GM21576 (cell line): ENCODE measurements around the gene PSMB7.

Source experiments
- ATAC-seq: cut with Tn5 transposase; IDR thresholded peaks from one replicate; pipeline ENCODE4 v1.9.1; 2021; ENCODE audit warnings: mild to moderate bottlenecking, moderate library complexity; ENCODE audit not compliant: unreplicated experiment

PSMB7 gene

DNA sequence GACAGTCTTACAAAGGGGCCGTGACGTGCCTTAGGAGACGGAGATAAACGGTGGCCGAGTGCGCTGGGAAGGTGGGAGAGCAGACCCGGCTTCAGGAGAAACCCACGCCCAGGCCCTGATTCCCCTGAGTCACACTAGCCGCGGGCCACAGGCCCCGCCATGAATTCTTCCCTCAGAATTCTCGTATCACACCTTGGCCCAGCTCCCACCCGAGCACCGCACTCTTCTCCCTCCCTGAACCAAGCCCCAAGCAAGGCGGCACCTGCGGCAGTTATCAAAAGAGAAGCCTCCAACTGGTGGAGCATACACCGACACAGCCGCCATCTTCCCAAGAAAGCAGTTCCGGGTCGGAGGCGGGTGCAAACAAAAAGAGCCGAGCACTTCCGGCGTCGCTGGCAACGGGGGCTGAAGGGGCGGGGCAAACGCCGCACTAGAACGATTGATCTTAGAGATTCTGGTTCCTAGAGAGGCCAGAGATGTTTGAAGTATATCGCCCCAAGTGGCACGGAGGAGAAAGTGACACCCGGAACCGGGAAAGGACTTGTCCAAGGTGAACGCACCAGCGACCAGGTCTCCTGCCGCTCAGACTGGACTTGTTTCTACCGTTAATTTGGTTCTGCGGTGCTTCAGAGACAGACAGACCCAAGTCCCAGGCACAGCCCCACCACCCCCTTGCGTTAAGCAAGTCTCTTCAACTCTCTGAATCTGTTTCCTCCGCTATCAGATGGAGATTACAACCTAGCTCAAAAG lies at the start of gene PSMB7:
Gene PSMB7 (minus strand): TSS at position 341 of the 750 bp plus-strand sequence. CDS start 17 bp downstream, at position 324.
- ATAC-seq, result peak; percentile 86

DNA sequence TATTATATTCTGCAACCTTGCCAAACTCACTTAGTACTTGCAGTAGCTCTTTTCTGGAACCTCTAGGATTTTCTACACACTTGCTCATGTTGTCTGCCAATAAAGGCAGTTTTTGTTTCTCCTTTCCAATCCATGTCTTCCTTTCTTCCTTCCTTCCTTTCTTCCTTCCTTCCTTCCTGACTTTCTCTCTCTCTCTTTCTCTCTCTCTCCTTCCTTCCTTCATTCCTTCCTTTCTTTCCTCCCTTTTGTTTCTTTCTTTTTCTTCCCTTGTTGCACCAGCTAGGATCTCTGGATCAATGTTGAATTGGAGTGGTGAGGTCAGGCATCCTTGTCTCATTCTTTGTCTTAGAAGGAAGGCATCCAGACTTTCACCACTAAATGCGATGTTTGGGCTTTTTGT lies 47.5 kb upstream of the PSMB7 start:
- no peak for ATAC-seq

DNA sequence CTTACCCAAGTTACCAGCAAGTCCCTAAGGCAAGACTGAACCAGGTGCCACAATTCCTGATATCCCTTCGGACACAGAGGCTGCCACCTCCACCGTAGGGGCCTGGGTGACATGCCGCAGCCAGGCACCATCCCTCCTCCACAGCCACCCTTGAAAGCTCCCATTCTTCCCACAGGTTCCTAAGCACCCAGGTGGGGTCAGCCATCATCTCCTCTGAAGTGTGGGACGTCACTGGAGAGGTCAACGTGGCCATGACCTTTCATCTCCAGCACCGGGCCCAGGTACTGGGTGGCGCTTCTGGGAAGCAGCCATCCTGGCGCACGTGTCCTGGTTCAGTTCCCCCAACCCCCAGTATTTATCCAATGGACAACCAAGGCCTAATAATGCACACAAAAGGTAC lies 43.2 kb upstream of the PSMB7 start:
- ATAC-seq, result no peak

DNA sequence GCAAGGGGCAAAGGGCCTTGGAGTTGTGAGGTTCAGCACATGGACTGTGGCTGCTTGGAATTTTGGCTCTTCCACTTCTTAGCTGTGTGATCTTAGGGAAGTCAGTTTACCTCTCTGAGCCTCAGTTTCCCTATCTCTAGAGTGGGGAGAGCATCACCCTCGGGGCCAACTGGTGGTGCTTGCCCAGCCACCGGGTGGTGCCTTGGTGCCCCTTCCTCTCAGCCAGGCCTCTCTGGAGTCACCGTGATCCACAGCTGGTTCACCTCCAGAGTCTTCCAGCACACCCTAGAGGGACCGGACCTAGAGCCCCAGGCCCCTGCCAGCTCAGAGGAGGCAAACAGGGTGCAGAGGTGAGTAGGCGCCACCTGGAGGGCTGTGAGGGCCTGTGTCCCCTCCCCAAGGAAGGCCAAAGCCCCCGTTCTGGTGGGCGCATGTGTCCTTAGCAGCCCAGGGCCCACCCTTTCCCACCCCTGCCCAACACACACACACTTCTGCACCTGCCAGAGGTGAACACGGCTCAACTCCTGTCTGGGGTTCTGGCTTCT lies 42.7 kb upstream of the PSMB7 start:
- ATAC-seq, result no peak

DNA sequence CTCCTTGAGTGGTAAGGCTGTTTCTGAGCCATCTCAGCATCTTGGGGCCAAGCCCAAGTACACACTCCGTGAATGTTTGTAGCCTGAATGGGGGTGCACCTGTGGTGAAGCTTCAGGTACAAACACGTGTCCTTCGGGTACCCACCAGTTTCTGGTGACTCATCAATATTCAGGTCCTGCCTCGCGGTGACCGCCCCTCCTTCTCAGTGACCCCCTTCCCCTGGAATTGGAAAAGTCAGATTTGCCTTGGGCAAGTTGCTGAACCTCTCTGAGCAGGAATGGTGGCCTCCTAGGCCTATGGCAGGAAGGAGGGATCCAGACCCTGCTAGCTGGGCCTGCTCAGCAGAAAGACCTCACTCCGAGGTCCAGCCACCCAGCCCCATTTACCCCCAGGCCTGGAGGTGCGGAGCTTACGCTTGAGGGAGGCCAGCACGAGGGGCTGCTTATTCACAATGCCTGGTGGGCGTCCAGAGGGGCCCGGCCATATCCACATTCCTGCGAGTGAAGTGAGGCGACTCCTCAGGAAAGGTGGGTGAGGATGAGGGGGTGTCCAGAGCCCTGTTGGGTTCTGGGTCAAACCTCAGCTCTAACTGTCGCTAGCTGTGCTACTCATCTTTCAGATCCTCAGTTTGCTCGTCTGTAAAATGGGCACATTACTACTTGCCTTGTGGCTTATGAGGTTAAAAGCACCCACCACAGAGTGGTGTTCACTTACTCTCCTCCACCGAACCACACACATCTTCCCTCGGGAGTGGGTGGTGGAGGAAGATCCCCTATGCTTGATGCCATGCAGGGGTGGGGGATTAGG lies 42.0 kb upstream of the PSMB7 start:
- no peak for ATAC-seq

DNA sequence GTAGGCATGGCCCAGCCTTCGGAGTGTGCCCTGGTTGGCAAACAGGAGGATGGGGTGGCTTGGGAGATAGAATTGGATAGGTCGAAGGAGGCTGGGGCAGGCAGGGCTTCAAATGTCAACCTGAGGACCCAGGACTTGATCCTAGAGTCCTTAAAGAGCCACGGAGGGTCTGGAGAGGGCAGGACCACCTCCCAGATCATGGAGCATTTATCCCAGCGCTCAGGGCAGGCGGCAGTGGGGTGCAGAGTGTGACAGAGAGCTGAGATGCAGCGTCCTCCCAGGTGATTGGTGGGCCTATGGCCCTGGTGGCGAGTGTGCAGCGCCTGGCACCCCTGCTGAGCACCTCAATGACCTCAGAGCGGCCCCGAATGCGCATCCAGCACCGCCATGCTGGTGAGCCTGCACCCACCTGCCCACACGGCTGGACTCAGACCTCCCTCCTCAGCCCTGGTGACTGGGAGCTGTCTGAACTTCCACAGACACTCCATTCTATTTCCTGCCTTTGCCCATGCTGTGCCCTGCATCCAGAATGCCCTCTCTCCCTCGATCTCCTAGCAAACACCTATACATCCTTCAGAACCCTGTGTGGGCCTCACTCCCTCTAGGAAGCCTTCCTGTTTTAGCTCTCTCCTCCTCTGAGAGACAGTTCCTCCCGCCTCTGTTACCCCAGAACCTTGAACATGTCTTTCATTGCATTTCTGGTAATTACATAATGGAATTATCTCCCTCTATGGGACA lies 41.3 kb upstream of the PSMB7 start:
- no peak for ATAC-seq

DNA sequence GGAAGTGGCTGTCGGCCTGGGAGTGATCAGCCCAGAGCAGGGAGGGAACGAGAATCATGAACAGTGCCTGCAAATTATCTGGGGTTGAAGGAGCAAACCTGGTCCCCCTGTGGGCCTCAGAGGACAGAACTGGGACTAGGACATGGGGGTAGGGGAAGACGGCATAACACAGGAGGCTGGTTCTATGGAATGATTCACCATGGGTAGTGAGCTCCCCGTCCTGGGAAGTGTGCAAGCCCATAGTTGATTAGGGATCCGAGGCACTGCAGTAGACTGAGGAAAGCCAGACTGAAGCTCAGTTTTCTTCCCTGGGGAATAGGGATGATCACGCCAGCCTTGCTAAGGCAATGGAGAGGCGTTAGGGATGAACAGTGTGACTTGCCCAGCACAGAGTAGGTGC lies 40.6 kb upstream of the PSMB7 start:
- no peak for ATAC-seq

DNA sequence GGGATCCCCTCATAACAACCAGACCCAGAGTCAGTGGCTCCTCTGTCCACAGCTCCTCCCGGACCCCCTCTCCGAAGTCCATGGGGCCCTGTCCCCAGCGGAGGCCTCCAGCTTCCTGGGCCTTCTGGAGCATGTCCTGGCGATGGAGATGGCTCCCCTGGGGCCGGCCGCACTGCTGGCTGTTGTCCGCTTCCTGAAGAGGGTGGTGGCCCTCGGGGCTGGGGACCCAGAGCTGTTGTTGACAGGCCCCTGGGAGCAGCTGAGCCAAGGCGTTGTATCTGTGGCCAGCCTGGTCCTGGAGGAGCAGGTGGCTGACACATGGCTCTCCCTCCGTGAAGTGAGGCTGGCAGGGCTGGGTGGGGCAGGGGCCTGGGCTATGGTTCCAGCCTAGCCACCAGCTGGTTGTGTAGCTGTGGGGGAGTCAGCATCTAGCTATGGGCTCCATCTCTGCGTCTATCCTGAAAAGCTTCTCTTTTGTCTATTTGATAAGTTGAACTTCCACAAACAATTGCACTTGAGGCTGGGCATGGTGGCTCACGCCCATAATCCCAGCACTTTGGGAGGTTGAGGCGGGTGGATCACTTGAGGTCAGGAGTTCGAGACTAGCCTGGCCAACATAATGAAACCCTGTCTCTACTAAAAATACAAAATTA lies 39.7 kb upstream of the PSMB7 start:
- ATAC-seq, result no peak

DNA sequence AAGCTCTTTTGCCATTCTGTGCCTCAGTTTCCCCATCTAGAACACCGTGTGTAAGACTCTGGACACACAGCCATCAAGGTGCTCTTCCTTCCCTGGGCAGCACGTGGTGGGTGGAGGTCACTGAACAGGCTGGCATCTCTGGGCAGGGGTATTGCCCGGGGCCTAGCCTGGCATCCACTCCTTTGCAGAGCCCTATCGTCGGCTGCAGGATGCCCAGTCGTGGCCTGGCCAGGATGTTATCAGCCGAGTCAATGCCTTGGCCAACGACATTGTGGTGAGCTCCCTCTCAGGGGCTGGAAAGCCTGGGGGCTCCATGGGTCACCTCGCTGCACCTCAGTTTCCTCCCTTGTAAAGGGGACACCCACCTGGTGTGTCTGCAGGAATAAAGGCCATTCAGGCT lies 39.1 kb upstream of the PSMB7 start:
- ATAC-seq, result no peak

DNA sequence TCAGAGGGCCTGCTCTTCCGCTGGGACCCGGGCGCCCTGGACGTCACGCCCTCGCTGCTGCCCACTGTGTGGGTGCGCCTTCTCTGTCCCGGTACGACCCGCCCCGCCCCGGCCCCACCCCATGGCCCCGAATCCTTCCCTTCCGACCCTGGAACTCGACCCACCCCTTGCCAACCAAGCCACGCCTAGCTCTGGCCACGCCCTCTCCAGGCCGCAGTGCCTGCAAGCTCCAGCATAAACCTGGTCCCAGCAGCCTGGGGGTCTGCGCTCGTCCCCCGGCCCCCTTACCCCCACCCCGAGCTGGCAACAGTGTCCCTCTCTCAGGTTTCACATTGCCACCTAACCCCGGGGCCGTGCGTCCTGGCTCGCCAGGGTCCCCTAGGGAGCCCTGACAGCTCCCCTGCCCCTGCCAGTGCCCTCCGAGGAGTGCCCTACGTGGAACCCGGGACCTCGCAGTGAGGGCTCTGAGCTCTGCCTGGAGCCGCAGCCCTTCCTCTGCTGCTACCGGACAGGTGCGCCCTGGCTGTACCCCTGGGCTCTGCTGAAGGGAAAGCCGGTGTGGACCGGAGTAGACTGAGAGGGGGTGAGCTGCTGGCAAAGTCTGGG lies 38.4 kb upstream of the PSMB7 start:
- no peak for ATAC-seq

DNA sequence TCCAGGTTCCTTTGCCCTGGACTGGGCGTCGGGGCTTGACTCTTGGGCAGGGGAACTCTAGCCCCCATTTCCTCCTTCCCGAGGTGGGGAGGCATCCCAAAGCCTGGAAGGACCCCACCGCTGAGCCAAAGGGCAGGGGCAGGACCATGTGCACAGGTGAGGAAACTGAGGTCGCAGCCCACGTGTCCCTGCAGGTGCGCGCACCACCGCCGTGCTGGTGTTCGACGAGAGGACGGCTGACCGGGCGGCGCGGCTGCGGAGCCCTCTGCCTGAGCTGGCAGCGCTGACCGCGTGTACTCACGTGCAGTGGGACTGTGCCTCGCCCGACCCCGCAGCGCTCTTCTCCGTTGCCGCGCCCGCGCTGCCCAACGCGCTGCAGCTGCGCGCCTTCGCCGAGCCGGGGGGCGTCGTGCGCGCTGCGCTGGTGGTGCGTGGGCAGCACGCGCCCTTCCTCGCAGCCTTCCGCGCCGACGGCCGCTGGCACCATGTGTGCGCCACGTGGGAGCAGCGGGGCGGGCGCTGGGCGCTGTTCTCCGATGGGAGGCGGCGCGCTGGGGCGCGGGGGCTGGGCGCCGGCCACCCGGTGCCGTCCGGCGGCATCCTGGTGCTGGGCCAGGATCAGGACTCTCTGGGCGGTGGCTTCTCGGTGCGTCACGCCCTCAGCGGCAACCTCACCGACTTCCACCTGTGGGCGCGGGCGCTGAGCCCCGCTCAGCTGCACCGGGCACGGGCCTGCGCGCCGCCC lies 37.8 kb upstream of the PSMB7 start:
- no peak for ATAC-seq

DNA sequence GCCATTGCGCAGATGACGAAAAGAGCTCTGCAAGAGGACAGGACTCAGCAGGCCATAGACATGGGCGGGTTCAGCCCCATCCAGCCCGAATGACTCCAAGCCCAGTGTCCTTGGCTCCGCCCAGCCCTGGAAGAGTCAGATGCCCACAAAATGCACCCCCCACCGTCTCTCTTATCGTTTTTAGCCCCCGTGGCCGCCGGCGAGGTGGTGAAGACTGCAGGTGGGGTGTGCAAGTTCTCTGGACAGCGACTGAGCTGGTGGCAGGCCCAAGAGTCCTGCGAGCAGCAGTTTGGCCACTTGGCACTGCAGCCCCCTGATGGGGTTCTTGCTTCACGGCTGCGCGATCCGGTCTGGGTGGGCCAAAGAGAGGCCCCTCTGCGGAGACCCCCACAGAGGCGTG lies 37.1 kb upstream of the PSMB7 start:
- no peak for ATAC-seq

DNA sequence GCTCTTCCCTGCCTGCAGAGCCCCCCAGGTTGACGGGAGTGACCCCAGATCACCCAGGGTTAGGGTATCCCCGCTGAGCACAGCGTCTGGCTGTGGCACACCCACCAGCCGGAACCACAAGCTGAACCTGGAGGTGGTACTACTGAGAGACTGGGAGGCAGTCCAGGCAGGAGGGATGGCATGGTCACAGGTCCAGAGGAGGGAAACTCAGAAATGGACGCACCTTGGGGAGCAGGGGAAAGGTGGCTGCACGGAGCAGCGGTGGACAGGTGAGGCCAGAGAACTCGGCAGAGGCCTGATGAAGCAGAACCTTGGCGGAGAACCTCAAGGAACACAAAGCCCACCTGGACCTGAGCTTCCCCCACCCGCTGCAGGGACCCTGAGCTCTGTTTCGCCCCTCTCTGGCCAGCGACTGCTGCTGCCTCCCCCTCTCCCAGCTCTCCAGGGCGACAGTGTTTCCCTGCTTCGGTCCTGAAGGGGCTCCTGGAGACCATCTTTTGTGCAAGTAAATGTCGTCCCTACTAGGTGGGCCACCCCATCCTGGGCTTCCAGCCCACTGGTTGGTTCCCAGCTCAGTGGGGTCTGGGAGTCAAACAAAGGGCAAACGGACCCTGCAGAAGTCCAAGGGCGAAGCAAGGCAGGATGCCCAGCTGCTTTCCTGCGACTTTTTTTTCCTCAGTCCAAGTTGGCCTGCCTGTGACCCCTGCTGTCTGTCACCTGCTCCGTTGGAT lies 35.9 kb upstream of the PSMB7 start:
- ATAC-seq, result no peak

DNA sequence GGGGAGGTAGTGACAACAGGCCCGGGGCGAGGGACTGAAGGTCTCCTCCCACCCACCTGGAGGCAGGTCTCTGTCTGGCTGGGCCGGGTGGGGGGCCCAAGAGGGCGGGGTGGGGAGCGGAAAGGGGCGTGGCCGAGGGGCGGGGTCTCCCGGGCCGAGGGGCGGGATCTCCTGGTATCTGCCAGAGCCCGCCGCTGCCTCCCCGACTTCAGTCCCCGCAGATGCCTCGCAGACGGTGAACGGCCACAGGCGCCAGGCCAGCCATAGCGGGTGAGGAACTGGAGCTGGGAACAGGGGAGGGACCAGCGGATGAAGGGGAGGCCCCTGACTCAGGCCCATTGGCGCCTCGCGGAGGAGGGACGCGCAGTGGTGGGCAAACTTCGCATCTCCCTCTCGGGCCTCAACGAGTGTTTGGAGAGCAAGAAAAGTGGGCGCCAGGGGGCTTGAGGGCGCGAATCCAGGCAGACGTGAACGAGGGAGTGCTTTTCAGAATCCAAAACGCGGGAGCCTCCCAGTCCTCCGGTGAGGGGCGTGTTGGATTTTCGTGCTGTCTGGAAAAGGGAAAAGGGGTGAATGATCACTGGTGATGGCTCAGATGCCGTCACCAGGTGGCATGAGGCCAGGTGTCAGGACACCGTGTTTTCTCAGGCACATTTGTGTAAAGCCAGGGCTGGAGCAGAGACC lies 35.1 kb upstream of the PSMB7 start, which contains the start of gene ADGRD2:
Gene ADGRD2 (plus strand): TSS at position 211 of the 684 bp plus-strand sequence. CDS start 1,216 bp downstream, outside the sequence.
- no peak for ATAC-seq

DNA sequence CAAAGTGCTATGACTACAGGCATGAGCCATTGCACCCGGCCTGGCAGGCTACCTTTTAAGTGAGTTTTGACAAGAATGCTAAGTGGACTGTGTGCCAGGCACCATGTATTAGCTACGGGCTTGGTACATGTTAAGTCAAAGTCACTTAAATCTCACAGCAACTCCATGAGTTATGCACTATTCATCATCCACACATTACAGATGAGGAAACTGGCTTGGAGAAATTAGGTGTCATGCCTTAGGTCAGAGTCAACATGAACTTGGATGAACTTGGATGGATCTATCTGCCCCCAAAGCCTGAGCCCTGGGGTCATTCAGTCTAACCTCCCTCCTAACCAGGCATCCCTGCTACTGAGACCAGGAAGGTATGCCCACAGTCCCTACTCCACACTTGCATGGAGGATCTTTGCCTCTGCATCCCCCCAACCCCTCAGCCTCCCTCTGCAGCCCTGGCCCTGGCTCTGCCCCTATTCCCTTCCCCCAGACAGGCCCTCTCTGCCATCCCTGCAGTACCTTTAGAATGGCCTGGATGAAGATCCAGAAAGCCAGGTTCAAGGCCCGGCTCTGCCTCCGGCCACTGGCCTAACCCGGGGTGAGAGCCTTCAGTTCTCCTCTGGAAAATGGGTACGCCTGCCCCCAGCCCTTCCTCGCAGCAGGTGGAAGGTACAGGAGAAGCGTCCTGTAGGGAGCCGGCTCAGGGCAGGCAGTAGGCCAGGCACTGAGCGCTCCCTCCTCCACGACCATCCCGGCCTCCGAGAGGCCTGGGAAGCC lies 34.3 kb upstream of the PSMB7 start:
- no peak for ATAC-seq

DNA sequence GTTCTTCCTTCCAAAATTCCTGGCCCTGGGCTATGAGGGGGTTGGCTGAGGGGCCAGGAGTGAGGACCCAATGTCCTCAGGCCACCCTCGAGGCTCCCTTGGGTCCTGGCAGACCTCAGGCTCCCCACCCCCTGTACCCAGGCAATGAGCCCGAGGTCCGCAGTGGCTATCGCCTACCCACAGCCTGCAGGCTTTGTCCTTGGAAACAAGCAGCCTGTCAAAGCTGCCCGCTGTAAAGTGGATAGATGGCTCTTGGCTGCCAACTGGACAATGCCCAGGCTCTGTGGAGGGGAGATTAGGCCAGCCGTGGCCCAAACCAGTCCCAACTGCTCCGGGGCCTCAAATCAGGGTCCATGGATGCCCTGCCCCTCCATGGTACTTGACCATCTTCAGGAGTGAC lies 32.8 kb upstream of the PSMB7 start:
- no peak for ATAC-seq

DNA sequence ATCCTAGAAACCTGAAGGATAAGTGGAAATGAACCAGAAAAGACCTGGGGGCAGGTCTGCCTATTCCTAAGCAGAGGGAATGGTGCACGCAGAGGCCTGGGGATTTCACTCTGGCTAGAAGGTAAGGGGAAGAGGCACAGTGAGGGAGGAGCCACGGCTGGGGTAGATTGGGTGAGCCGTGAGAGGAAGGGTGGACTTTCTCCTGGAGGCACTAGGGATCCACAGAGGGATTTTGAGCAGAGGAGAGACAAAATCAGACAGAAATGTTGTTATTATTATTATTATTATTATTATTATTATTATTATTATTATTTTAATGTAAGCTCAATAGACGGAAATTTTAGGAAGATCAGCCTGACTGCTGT lies 32.0 kb upstream of the PSMB7 start:
- ATAC-seq, result no peak

DNA sequence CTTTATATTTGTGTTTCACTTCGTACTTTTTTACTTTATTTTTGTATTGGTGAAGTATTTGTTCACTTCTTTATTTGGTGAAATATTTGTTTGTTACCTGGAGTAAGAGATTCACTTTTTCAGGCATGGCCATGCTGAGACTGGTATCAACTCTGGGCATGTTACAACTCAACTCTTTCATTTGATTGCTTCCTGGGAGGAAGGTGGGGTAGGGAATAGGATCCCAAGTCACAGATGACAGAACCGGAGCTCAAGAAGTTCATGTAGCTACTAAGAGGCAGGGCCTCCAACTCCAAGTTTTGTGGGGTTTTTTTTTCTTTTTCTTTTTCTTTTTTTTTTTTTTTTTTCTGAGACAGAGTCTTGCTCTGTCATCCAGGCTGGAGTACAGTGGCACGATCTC lies 28.9 kb upstream of the PSMB7 start:
- ATAC-seq, result no peak
